Loucy (cell line): Measurements from ENCODE around the gene DDR2.

Experiments used
- EZH2phosphoT487 ChIP-seq: fragments of 200-600 bp; IDR thresholded peaks from 2 replicates; pipeline ENCODE4 v1.6.1; 2018; ENCODE audit warnings: antibody characterized with exemption, mild to moderate bottlenecking, moderate library complexity, borderline replicate concordance
- TF ChIP-seq, protein P1 (sequence below): fragments of 200-600 bp; sonication (generic); conservative IDR thresholded peaks from 2 replicates; pipeline ENCODE4 v1.5.1; 2014; ENCODE audit warnings: mild to moderate bottlenecking, antibody characterized with exemption, low read length

DNA sequence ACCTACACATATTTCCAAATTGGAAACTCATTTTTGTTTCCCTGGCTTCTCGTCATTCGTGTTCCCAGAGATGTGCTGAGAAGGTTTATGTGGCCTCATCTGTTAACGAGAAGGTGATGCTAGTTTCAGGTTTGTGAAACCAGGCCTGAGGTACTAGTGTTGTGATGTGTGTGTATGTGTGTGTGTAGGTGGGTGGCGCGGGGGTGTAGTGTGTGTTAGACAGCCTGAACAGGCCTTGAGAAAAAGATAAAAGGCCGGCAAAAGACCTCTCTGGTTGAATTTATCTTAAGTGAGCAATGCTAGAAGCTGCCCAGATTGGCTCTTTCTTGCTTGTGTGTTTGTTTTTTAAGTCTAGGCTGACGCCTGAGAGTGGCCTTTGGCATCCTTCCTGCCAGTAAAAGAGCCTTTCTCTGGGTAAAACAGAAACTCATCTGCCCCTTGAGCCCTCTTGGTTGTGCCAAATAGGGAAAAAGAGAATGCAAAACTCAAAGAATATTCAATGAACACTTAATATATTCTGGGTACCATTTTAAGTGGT, 92.4 kb downstream of the DDR2 start:
- TF ChIP-seq, protein P1, sequence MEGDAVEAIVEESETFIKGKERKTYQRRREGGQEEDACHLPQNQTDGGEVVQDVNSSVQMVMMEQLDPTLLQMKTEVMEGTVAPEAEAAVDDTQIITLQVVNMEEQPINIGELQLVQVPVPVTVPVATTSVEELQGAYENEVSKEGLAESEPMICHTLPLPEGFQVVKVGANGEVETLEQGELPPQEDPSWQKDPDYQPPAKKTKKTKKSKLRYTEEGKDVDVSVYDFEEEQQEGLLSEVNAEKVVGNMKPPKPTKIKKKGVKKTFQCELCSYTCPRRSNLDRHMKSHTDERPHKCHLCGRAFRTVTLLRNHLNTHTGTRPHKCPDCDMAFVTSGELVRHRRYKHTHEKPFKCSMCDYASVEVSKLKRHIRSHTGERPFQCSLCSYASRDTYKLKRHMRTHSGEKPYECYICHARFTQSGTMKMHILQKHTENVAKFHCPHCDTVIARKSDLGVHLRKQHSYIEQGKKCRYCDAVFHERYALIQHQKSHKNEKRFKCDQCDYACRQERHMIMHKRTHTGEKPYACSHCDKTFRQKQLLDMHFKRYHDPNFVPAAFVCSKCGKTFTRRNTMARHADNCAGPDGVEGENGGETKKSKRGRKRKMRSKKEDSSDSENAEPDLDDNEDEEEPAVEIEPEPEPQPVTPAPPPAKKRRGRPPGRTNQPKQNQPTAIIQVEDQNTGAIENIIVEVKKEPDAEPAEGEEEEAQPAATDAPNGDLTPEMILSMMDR, result no peak
- TF ChIP-seq EZH2phosphoT487, result no peak
